Right ventricle myocardium inferior (tissue), 1 donor: Measurements from ENCODE around the gene CELF3. TPM values are rescaled to one million over a fixed set of nuclear protein-coding genes. Genes with fewer than 3 reads are reported as not detected.
A peak's percentile ranks its signal among the peaks of the same experiment; 100 is the strongest.
"Not testable (repeated sequence)": the region's sequence is repeated elsewhere in the genome, so short reads cannot be mapped to it uniquely, and the experiment has no call there.

Source experiments
- ATAC-seq: fragments of 200-7000 bp; cut with Tn5 transposase; one replicate; pipeline ENCODE4 v1.9.1; 2020; ENCODE audit warnings: mild to moderate bottlenecking, moderate library complexity
- DNase-seq: peaks from one replicate; pipeline ENCODE4 v3.0.0; 2021; ENCODE audit errors: missing footprints
- intact Hi-C: fragments of 100-400 bp; cut with DNase I; formaldehyde crosslinking; loops from one replicate; pipeline ENCODE4 v1.11.0; 2022
- total RNA-seq: library from RNA; stranded (reverse); fragmentation: NEBNext Ultra II Directional; extraction: Animal tissue kit (Norgen Biotek cat#: 25700); gene quantifications from one replicate; pipeline ENCODE4 v1.2.1, GENCODE V29; 2021
- donor health status: DM: no; HTN: yes; CAD: no; lungs with severe emphysema.

Gene CELF3
- total RNA-seq, 1 donor from 2014 or later = not detected

- ATAC-seq (no peak), DNase-seq (no peak)
- intact Hi-C loops = no loop called here
These were observed 9.9 kb downstream of the CELF3 start for GRCh38 chr1:151706464-151707415.

- intact Hi-C loops = no loop called here
- no peak for DNase-seq
These were observed 10.7 kb downstream of the CELF3 start for GRCh38 chr1:151705753-151706463.

GRCh38 chr1:151705146-151705545 is 11.5 kb downstream of the CELF3 start:
- ATAC-seq = no peak
- intact Hi-C loops = no loop called here
- DNase-seq = no peak

More at GRCh38 chr1:151705753-151706463, 10.7 kb downstream of the CELF3 start:
- ATAC-seq = no peak

GRCh38 chr1:151704246-151704645 is 12.4 kb downstream of the CELF3 start:
- intact Hi-C loops = no loop called here
- ATAC-seq (no peak), DNase-seq (no peak)

- no peak for ATAC-seq
- intact Hi-C loops = no loop called here
- no peak for DNase-seq
These were observed 12.8 kb downstream of the CELF3 start for GRCh38 chr1:151703813-151704212.

GRCh38 chr1:151702936-151703335 is 13.7 kb downstream of the CELF3 start:
- no peak for DNase-seq
- ATAC-seq = no peak
- intact Hi-C loops = no loop called here

GRCh38 chr1:151701515-151701914 is 15.1 kb downstream of the CELF3 start:
- DNase-seq (no peak), ATAC-seq (no peak)
- intact Hi-C loops = no loop called here

GRCh38 chr1:151693057-151693651 is 23.4 kb downstream of the CELF3 start:
- ATAC-seq = peak; percentile 34
- no peak for DNase-seq
- intact Hi-C loops = loop anchor here (2.0 kb wide), 1 partner anchor 42 kb away; no protein-coding TSS in a partner anchor

- intact Hi-C loops = loop anchor here (2.0 kb wide), 1 partner anchor 43 kb away; no protein-coding TSS in a partner anchor
- DNase-seq = no peak
- ATAC-seq = no peak
These were observed 24.4 kb downstream of the CELF3 start for GRCh38 chr1:151692226-151692625.

- intact Hi-C loops = no loop called here
- ATAC-seq = peak; percentile 10
- no peak for DNase-seq
These were observed 27.1 kb downstream of the CELF3 start for GRCh38 chr1:151689494-151689893.

GRCh38 chr1:151686561-151686960 is 30.0 kb downstream of the CELF3 start:
- DNase-seq (no peak), ATAC-seq (no peak)
- intact Hi-C loops = no loop called here

- DNase-seq (no peak), ATAC-seq (no peak)
- intact Hi-C loops = no loop called here
These were observed 32.5 kb downstream of the CELF3 start for GRCh38 chr1:151684128-151684527.

GRCh38 chr1:151682901-151683300 is 33.7 kb downstream of the CELF3 start:
- intact Hi-C loops, ATAC-seq, DNase-seq: not testable (repeated sequence)

- intact Hi-C loops = no loop called here
- ATAC-seq = no peak
- no peak for DNase-seq
These were observed 34.7 kb downstream of the CELF3 start for GRCh38 chr1:151681923-151682322.

GRCh38 chr1:151680826-151681225 is 35.8 kb downstream of the CELF3 start:
- ATAC-seq (no peak), DNase-seq (no peak)
- intact Hi-C loops = no loop called here

GRCh38 chr1:151680391-151680790 is 36.2 kb downstream of the CELF3 start:
- DNase-seq (no peak), ATAC-seq (no peak)
- intact Hi-C loops = no loop called here

- no peak for DNase-seq
- intact Hi-C loops = no loop called here
- no peak for ATAC-seq
These were observed 43.2 kb downstream of the CELF3 start for GRCh38 chr1:151673407-151673806.

- DNase-seq = not testable (repeated sequence)
These were observed 46.4 kb downstream of the CELF3 start for GRCh38 chr1:151670036-151670675.

GRCh38 chr1:151668090-151668489 is 48.5 kb downstream of the CELF3 start:
- intact Hi-C loops = no loop called here
- ATAC-seq (no peak), DNase-seq (no peak)

More at GRCh38 chr1:151670036-151670675, 46.4 kb downstream of the CELF3 start:
- ATAC-seq, intact Hi-C loops: not testable (repeated sequence)
